BE2C (cell line): Measurements from ENCODE around the gene MBL2. TPM values are rescaled to one million over a fixed set of nuclear protein-coding genes. Genes with fewer than 3 reads are reported as not detected.

Experiments used
- DNase-seq: peaks from one replicate; pipeline ENCODE4 v3.0.0-alpha.2; 2020
- H3K27me3 ChIP-seq: fragments of 250-450 bp; sonication (Bioruptor Pico); 2 replicates; pipeline ENCODE4 v1.5.1; 2020; ENCODE audit warnings: mild to moderate bottlenecking
- H3K36me3 ChIP-seq: fragments of 250-450 bp; sonication (Bioruptor Pico); 2 replicates; pipeline ENCODE4 v1.5.1; 2020; ENCODE audit warnings: mild to moderate bottlenecking
- H3K4me1 ChIP-seq: fragments of 250-450 bp; sonication (Bioruptor Pico); 2 replicates; pipeline ENCODE4 v1.5.1; 2020
- H3K4me3 ChIP-seq: 2 replicates; pipeline ENCODE4 v1.5.1; 2011; ENCODE audit warnings: low read depth, low read length
- H3K9me3 ChIP-seq: fragments of 250-450 bp; sonication (Bioruptor Pico); 2 replicates; pipeline ENCODE4 v1.5.1; 2020
- polyA plus RNA-seq: library from polyadenylated mRNA; unstranded; fragments of >200 nt; gene quantifications from one replicate; pipeline ENCODE4 v1.2.1, GENCODE V29; 2012; ENCODE audit warnings: low read depth, missing spikeins; ENCODE audit not compliant: insufficient read length, insufficient read depth
- TF ChIP-seq, protein P1 (sequence below): IDR thresholded peaks from 2 replicates; pipeline ENCODE4 v1.5.1; 2012; ENCODE audit warnings: mild to moderate bottlenecking, low read depth, low read length

The MBL2 gene
- polyA plus RNA-seq, result not detected

DNA sequence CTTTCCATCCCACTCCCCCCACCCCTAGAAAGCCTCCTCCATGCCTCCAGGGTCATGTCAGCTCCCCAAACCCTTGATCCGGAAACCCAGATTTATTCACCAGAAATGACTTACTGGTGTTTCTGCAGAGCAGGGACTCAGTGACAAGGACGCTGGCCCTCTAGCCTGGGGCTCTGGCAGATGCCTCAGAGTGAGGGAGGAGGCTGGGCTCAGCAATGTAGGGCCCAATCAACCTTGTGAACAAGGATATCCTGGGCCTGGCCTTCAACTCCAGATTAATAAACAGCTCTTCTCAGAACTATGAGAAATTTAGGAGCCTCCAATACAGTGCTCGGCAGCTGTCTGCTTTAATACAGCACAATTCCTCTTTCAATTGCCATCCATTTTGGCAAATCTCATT is at the start of gene MBL2:
Gene MBL2, minus strand, starts transcription at position 162 of the 400 bp plus-strand sequence. CDS start 1,149 bp downstream, outside the sequence.
- Histone ChIP-seq H3K4me3 (no peak within 1 kb of the TSS), H3K36me3 (no peaks in the 10 kb centered on the region), H3K27me3 (no peaks in the 10 kb centered on the region), H3K9me3 (no peaks in the 10 kb centered on the region), H3K4me1 (no peaks in the 10 kb centered on the region)
- DNase-seq, result peak; percentile 16
- TF ChIP-seq, protein P1, sequence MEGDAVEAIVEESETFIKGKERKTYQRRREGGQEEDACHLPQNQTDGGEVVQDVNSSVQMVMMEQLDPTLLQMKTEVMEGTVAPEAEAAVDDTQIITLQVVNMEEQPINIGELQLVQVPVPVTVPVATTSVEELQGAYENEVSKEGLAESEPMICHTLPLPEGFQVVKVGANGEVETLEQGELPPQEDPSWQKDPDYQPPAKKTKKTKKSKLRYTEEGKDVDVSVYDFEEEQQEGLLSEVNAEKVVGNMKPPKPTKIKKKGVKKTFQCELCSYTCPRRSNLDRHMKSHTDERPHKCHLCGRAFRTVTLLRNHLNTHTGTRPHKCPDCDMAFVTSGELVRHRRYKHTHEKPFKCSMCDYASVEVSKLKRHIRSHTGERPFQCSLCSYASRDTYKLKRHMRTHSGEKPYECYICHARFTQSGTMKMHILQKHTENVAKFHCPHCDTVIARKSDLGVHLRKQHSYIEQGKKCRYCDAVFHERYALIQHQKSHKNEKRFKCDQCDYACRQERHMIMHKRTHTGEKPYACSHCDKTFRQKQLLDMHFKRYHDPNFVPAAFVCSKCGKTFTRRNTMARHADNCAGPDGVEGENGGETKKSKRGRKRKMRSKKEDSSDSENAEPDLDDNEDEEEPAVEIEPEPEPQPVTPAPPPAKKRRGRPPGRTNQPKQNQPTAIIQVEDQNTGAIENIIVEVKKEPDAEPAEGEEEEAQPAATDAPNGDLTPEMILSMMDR, result no peak

DNA sequence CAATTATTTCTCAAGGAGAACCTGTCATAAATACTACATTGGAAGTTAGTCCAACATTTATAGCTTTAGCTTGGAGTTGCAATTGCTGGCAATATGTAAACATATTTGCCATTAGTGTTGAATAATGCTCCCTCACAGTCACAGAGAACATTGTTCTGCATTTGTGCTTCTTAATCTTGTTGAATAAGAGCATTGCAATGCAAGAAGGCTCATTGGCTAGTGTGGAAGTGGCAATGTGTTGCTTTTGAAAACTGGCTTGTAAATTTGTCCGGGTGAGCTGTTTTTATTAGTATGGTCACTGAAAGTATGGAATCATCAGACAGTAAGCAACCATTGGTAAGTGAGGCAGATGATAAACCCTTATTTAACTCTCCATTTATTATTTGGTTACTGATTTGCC is 47.7 kb upstream of the MBL2 start:
- no peak overlapping the region for H3K4me3 ChIP-seq
- no peaks in the 10 kb centered on the region for H3K27me3 ChIP-seq
- no peaks in the 10 kb centered on the region for H3K9me3 ChIP-seq
- no peak for DNase-seq
- TF ChIP-seq, protein P1, result no peak
- no peaks in the 10 kb centered on the region for H3K36me3 ChIP-seq
- H3K4me1 ChIP-seq, result no peaks in the 10 kb centered on the region

- no peaks in the 10 kb centered on the region for H3K4me1 ChIP-seq
- H3K36me3 ChIP-seq, result no peaks in the 10 kb centered on the region
- TF ChIP-seq, protein P1, result peak; percentile 66
- H3K9me3 ChIP-seq, result no peaks in the 10 kb centered on the region
- no peak overlapping the region for H3K4me3 ChIP-seq
- no peaks in the 10 kb centered on the region for H3K27me3 ChIP-seq
- no peak for DNase-seq
Observed at GRCh38 chr10:52818019-52818418, 45.4 kb upstream of the MBL2 start.

DNA sequence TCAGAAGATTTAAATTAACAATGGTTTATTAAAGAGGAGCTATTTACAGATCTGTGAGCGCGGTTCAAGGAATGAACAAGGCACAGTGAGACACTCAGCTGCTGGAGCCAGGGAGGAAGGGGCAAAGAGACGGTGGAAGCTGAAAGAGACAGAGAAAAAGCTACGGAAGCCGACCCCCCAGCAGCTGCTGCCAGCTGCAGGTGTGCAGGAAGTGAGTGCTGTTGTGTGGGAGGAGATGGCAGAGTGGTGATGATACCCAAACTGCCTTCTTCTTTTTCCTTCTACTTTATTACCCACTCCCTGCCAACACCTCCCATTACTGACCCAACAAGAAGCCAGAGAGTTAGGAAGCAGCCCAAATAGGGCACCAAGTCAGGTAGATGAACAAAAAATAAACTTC is 41.9 kb upstream of the MBL2 start:
- Histone ChIP-seq H3K36me3 (no peaks in the 10 kb centered on the region), H3K27me3 (no peaks in the 10 kb centered on the region), H3K4me3 (no peak overlapping the region), H3K9me3 (no peaks in the 10 kb centered on the region), H3K4me1 (no peaks in the 10 kb centered on the region)
- TF ChIP-seq, protein P1, result no peak
- no peak for DNase-seq

GRCh38 chr10:52811776-52812175 is 39.2 kb upstream of the MBL2 start:
- no peak for DNase-seq
- Histone ChIP-seq H3K36me3 (no peaks in the 10 kb centered on the region), H3K4me3 (no peak overlapping the region), H3K4me1 (no peaks in the 10 kb centered on the region), H3K27me3 (no peaks in the 10 kb centered on the region), H3K9me3 (no peaks in the 10 kb centered on the region)
- TF ChIP-seq, protein P1, result no peak

- TF ChIP-seq, protein P1, result no peak
- Histone ChIP-seq H3K4me3 (no peak overlapping the region), H3K9me3 (no peaks in the 10 kb centered on the region), H3K4me1 (no peaks in the 10 kb centered on the region), H3K27me3 (no peaks in the 10 kb centered on the region), H3K36me3 (no peaks in the 10 kb centered on the region)
- no peak for DNase-seq
Observed at GRCh38 chr10:52810761-52811160, 38.2 kb upstream of the MBL2 start.
